Heart left ventricle (tissue), 16 donors: ENCODE measurements around the gene PRKN. TPM values are rescaled to one million over a fixed set of nuclear protein-coding genes. Genes with fewer than 3 reads are reported as not detected.

Experiments
- ATAC-seq, 4 donors: fragments of 200-7000 bp; cut with Tn5 transposase; one replicate each; pipeline ENCODE4 v1.9.1; 2020 to 2022; ENCODE audit warnings: moderate library complexity in 4 of 4, mild to moderate bottlenecking in 3 of 4, moderate number of reproducible peaks in 1 of 4
- DNase-seq, 5 donors: peaks; one replicate each; pipeline ENCODE4 v3.0.0-alpha.2; 2020
- H3K27ac ChIP-seq, 12 donors: fragments of 200-600 bp; sonication (generic) in 4 of 12; one replicate each; pipeline versions ENCODE4 v1.5.0 to v1.8.0; 2016 to 2022; ENCODE audit warnings: mild to moderate bottlenecking in 2 of 12
- H3K27me3 ChIP-seq, 9 donors: fragments of 200-600 bp; sonication (generic) in 2 of 9; one replicate each; pipeline versions ENCODE4 v1.5.1 to v1.8.0; 2016 to 2022; ENCODE audit warnings: mild to moderate bottlenecking in 3 of 9
- H3K36me3 ChIP-seq, 9 donors: fragments of 200-600 bp; sonication (generic) in 2 of 9; one replicate each; pipeline versions ENCODE4 v1.5.0 to v1.8.0; 2018 to 2022; ENCODE audit warnings: mild to moderate bottlenecking in 2 of 9
- H3K4me1 ChIP-seq, 12 donors: fragments of 200-600 bp; sonication (generic) in 4 of 12; one replicate each; pipeline versions ENCODE4 v1.5.0 to v1.8.0; 2016 to 2022; ENCODE audit warnings: mild to moderate bottlenecking in 3 of 12
- H3K4me3 ChIP-seq, 12 donors: fragments of 200-600 bp; sonication (generic) in 4 of 12; one replicate each; pipeline versions ENCODE4 v1.5.0 to v1.8.0; 2017 to 2022; ENCODE audit warnings: mild to moderate bottlenecking in 9 of 12, moderate library complexity in 4 of 12
- H3K9me3 ChIP-seq, 12 donors: fragments of 200-600 bp; sonication (generic) in 4 of 12; one replicate each; pipeline versions ENCODE4 v1.5.0 to v1.8.0; 2016 to 2022; ENCODE audit warnings: mild to moderate bottlenecking in 1 of 12
- POLR2A ChIP-seq, 2 donors: fragments of 450-650 bp; IDR thresholded peaks; one replicate each; pipeline ENCODE4 v1.6.1; 2017; ENCODE audit warnings: antibody characterized with exemption in 2 of 2, mild to moderate bottlenecking in 2 of 2, moderate library complexity in 2 of 2
- WGBS, 4 donors: extraction: QIAGEN DNeasy Blood & Tissue Kit in 2 of 4; methylation state at CpG; one replicate each; pipeline versions ENCODE4 v1.1.5 to v1.1.7; 2013 to 2018; 5-methylcytosine and 5-hydroxymethylcytosine counted together
- intact Hi-C, 10 donors: fragments of 100-400 bp; cut with DNase I; formaldehyde crosslinking; loops; one replicate each; pipeline versions ENCODE4 v1.11.1 to v1.14.2; 2022
- polyA plus RNA-seq, 2 donors: library from polyadenylated mRNA; stranded (reverse); fragments of 200-250 nt; gene quantifications; one replicate each; pipeline ENCODE4 v1.2.3, GENCODE V29; 2013
- total RNA-seq, 9 donors: library from RNA; depleted of rRNA in 2 of 9; stranded (reverse); fragments of >200 nt in 2 of 9; fragmentation: NEBNext Ultra II Directional in 3 of 9; extraction: Animal tissue kit (Norgen Biotek cat#: 25700) in 3 of 9; gene quantifications; one replicate each; pipeline versions ENCODE4 v1.1.0 to v1.2.4, GENCODE V29; 2016 to 2023
- TF ChIP-seq, protein P1 (sequence below), 12 donors: fragments of 200-600 bp; sonication (generic) in 4 of 12; IDR thresholded peaks; one replicate each; pipeline versions ENCODE4 v1.5.0 to v1.8.0; 2018 to 2022; ENCODE audit warnings: antibody characterized with exemption in 12 of 12, mild to moderate bottlenecking in 5 of 12
- donor health status: ischemic (EF 13 %, LVEDD 7.1; RV severe dilation, severe dysfunction).
- donor health status: healthy with polysubstance abuse.
- donor health status: DM: no; HTN: yes; CAD: no.
- donor health status: DM: no; HTN: no; CAD: no.
- donor health status: ischemic (EF 25% LVEDD 6.9; RV normal size, moderate dysfunction).
- donor health status: ischemic (EF 25% LVEDD 5.7; RV mildly dilated, moderate dysfunction).
- donor health status: healthy.
- donor health status: DM: yes; HTN: yes; CAD: no.
- donor health status: ischemic (EF 35%, LVEDD 5.7; RV mildly dilated, moderate dysfunction).
- donor health status: nonischemic (EF 11% LVEDD 7.7; RV severe dilation, severe dysfunction).
- donor health status: DM: yes; HTN: yes; CAD: no.
- donor health status: PGD.
- donor health status: ischemic (EF 29% LVEDD 5.4; RV normal size, mild dysfunction).
- donor health status: nonischemic (EF 23%, LVEDD 6.1; RV moderate dilation, normal function).

Gene PRKN
- total and polyA plus RNA-seq, 11 donors = 3.4 to 32.5 (median 21.2) TPM

DNA sequence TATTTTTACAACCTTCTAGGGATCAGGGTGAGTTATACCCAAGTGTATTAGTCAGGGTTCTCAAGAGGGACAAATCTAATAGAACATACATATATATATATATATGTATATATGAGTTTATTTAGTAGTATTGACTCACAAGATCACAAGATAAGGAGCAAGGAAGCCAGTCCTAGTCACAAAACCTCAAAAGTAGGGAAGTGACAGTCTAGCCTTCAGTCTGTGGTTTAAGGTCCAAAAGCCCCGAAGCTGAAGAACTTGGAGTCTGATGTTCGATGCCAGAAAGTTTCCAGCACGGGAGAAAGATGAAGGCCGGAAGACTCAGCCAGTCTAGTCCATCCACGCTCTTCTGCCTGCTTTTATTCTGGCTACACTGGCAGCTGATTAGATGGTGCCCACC lies 821.0 kb downstream of the PRKN start:
- no peaks in the 10 kb centered on the region for H3K27me3 ChIP-seq
- TF ChIP-seq POLR2A (IDR thresholded peaks at IDR 0.05) = no peak
- TF ChIP-seq, protein P1, sequence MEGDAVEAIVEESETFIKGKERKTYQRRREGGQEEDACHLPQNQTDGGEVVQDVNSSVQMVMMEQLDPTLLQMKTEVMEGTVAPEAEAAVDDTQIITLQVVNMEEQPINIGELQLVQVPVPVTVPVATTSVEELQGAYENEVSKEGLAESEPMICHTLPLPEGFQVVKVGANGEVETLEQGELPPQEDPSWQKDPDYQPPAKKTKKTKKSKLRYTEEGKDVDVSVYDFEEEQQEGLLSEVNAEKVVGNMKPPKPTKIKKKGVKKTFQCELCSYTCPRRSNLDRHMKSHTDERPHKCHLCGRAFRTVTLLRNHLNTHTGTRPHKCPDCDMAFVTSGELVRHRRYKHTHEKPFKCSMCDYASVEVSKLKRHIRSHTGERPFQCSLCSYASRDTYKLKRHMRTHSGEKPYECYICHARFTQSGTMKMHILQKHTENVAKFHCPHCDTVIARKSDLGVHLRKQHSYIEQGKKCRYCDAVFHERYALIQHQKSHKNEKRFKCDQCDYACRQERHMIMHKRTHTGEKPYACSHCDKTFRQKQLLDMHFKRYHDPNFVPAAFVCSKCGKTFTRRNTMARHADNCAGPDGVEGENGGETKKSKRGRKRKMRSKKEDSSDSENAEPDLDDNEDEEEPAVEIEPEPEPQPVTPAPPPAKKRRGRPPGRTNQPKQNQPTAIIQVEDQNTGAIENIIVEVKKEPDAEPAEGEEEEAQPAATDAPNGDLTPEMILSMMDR (IDR thresholded peaks at IDR 0.05) = no peak
- ATAC-seq (no peak), DNase-seq (no peak)
- intact Hi-C loops = no loop called here
- no peaks in the 10 kb centered on the region for H3K4me1 ChIP-seq
- no peaks in the 10 kb centered on the region for H3K36me3 ChIP-seq
- no peak overlapping the region for H3K27ac ChIP-seq
- 88 to 94% (median 92%) methylated on average over 5 of the region's 5 CpGs for WGBS, 4 donors
- no peaks in the 10 kb centered on the region for H3K9me3 ChIP-seq
- no peak overlapping the region for H3K4me3 ChIP-seq

DNA sequence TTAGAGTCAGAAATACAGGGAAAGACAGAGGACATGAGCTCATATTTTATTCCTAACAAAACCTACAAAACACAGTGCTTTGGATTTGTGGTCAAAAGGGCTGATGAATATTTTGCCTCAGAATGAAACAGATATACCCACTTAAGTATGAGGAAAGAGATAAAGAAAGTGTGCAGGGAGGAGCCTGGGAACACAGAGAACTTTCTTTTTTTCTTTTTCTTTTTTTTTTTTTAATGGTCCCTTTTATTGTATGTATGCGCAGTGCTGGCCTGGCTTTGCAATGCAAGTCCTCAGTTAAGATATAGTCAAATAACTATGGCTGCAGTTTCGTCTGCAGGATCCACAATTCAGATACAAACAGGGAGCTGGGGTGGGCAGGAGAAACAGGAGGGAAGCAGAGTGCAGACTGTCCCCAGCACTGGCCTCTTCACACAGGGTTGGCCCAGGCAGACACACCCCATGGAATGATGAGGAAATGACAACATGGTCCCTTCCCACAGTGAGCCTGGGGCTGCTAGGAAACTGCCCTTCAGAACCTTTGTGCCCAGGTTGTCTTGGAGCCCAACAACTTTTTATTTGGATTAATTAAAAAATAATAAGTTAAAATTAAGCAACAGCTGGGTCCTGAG lies 823.9 kb downstream of the PRKN start:
- Histone ChIP-seq H3K27ac (no peak overlapping the region), H3K9me3 (no peaks in the 10 kb centered on the region), H3K36me3 (no peaks in the 10 kb centered on the region), H3K27me3 (no peaks in the 10 kb centered on the region), H3K4me3 (no peak overlapping the region), H3K4me1 (no peaks in the 10 kb centered on the region)
- TF ChIP-seq POLR2A (IDR thresholded peaks at IDR 0.05) = no peak
- TF ChIP-seq, protein P1 (IDR thresholded peaks at IDR 0.05) = no peak
- intact Hi-C loops = no loop called here
- ATAC-seq = no peak
- no peak for DNase-seq
- WGBS, 4 donors = 58 to 93% (median 79%) methylated on average over 2 of the region's 2 CpGs

DNA sequence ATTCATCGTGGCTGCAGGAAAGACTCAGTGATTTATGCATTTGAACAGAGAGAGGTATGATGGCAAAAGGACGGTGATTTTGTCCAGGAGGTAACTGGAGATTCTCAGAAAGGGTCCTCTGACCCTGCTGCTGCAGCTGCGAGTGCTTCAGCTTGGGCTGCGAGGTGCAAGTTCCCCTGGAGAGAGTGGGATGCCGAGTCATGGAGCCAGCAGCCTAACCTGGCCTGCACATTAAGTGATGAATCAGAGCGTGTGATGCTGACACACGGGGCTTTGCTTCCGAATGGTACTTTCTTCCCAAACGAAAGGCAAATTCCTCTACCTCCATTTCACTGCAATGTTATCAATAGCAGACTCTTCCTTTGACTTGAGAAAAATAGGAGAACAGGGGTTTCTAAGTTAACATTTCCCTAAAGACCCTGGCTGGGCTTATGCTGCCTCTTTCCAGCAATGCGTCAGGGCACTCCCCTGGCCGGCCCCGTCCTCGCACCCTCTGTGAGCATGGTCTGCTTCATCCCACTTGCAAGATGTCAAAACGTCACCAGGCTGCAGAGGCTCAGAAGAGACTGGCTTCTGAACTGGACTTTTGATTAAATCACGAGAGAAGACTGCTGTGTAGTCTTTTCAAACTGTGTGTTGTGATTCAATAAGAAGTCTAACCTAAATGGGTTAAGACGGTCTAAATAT lies 825.7 kb downstream of the PRKN start:
- intact Hi-C loops = no loop called here
- no peak for TF ChIP-seq POLR2A (IDR thresholded peaks at IDR 0.05)
- TF ChIP-seq, protein P1 (IDR thresholded peaks at IDR 0.05) = no peak
- DNase-seq = no peak
- Histone ChIP-seq H3K4me3 (no peak overlapping the region), H3K27ac (no peak overlapping the region), H3K27me3 (no peaks in the 10 kb centered on the region), H3K9me3 (no peaks in the 10 kb centered on the region), H3K36me3 (no peaks in the 10 kb centered on the region), H3K4me1 (no peaks in the 10 kb centered on the region)
- WGBS, 4 donors = 67 to 81% (median 74%) methylated on average over 16 of the region's 16 CpGs
- ATAC-seq = no peak

DNA sequence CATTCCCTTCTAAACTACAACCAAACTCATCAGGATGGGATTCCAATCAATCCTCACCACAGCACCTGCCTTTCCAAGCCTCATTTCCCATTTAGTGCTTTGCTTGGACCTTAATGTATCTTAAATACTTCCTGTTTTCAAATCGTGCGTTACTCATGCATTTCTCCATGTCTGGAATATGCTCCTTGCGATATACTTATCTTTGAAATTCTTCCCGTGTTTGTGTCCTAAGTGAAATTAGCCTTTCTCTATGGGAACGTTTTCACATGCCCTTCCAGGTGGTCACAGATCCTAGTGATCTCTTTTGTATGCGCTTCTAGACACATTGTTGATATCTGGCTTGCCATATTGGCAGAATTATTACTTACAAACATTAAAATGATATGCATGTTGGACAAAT lies 833.1 kb downstream of the PRKN start:
- H3K36me3 ChIP-seq = no peaks in the 10 kb centered on the region
- intact Hi-C loops = no loop called here
- peaks cover 0 to 6% (median 0%) of the 10 kb centered on the region in 12 donors for H3K4me1 ChIP-seq
- no peak for TF ChIP-seq POLR2A (IDR thresholded peaks at IDR 0.05)
- TF ChIP-seq, protein P1 (IDR thresholded peaks at IDR 0.05) = no peak
- WGBS, 4 donors = 46 to 66% (median 52%) methylated on average over 6 of the region's 6 CpGs
- H3K27ac ChIP-seq = no peak overlapping the region
- no peaks in the 10 kb centered on the region for H3K9me3 ChIP-seq
- H3K4me3 ChIP-seq = no peak overlapping the region
- DNase-seq (no peak), ATAC-seq (no peak)
- H3K27me3 ChIP-seq = no peaks in the 10 kb centered on the region
